Measurements from ENCODE around the gene ADAMTS17.

The ADAMTS17 gene

GRCh38 chr15:99956820-99957641 is 384.7 kb downstream of the ADAMTS17 start:
- TF ChIP-seq POLR2A (IDR thresholded peaks at IDR 0.05; ENCODE audit: extremely low read depth, insufficient read length): no peak
- TF ChIP-seq, protein P1, sequence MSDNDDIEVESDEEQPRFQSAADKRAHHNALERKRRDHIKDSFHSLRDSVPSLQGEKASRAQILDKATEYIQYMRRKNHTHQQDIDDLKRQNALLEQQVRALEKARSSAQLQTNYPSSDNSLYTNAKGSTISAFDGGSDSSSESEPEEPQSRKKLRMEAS (IDR thresholded peaks at IDR 0.05; ENCODE audit: low read depth, low read length): no peak
- TF ChIP-seq MYC (IDR thresholded peaks at IDR 0.05; ENCODE audit: low read depth, low read length): no peak
- no peak for TF ChIP-seq CTCF (IDR thresholded peaks at IDR 0.05; ENCODE audit: low read depth, low read length)
- DNase-seq (ENCODE audit: low read depth): no peak
- H3K4me3 ChIP-seq (ENCODE audit: low read depth, low read length): no peak overlapping the region

DNA sequence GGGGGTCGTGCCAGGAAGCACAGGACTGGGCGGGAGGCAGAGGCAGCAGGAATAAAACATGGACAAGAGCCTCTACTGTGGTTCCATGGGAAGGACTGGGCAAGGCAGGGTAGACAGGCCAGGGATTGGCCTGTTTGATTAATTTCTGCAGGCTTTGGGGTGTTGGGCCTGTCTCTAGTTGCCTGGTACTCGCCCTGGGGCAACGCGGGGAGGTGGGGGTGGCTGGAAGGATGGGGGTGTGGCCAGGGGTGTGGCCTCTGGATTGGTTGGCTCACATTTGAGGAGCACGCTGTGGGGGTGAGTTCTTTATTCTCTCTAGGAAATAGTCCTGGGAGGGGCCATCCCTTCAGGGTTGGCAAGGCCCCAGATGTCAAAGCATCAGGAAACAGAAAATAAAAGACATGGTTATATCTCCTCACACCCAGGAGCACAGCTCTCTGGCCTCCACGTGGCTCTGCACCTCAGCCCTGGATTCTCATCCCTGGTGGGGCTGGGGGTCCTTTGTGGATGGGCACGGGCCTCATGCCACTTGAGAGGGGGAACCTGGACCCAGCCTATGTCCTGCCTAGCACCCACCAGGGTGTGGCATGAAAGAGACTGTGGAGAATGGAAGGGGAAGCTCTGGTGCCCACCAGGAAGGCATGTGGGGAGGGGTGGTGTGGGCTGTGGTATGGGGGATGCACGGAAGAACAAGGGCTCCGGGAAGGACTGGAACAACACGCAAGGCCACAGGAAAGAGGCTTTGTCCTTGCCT is 385.6 kb downstream of the ADAMTS17 start:
- no peak for DNase-seq (ENCODE audit: low read depth)
- no peak overlapping the region for H3K4me3 ChIP-seq (ENCODE audit: low read depth, low read length)
- TF ChIP-seq POLR2A (IDR thresholded peaks at IDR 0.05; ENCODE audit: extremely low read depth, insufficient read length) (no peak), CTCF (IDR thresholded peaks at IDR 0.05; ENCODE audit: low read depth, low read length) (no peak), MYC (IDR thresholded peaks at IDR 0.05; ENCODE audit: low read depth, low read length) (no peak)
- TF ChIP-seq, protein P1 (IDR thresholded peaks at IDR 0.05; ENCODE audit: low read depth, low read length): no peak

- no peak for DNase-seq (ENCODE audit: low read depth)
- no peak for TF ChIP-seq POLR2A (IDR thresholded peaks at IDR 0.05; ENCODE audit: extremely low read depth, insufficient read length)
- TF ChIP-seq MYC (IDR thresholded peaks at IDR 0.05; ENCODE audit: low read depth, low read length): no peak
- TF ChIP-seq, protein P1 (IDR thresholded peaks at IDR 0.05; ENCODE audit: low read depth, low read length): no peak
- no peak for TF ChIP-seq CTCF (IDR thresholded peaks at IDR 0.05; ENCODE audit: low read depth, low read length)
Measured at GRCh38 chr15:99955532-99955931, 386.2 kb downstream of the ADAMTS17 start.

DNA sequence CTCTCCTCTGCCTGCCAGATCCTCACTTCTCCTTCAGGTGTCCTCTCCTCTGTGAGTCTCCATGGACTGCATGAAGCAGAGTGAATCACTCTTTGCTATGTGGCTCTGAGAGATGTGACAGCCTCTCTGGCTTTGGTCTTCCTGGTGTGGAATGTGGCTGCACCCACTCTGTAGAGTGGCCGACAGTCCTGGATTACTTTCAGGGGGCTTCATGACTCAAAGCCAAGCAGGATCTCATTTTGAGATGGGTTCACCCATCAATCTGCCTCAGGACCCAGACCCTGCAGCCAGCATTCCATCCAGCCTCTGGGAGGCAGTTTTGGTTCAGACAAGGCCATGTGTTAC is 386.6 kb downstream of the ADAMTS17 start:
- TF ChIP-seq POLR2A (IDR thresholded peaks at IDR 0.05; ENCODE audit: extremely low read depth, insufficient read length) (no peak), CTCF (IDR thresholded peaks at IDR 0.05; ENCODE audit: low read depth, low read length) (no peak), MYC (IDR thresholded peaks at IDR 0.05; ENCODE audit: low read depth, low read length) (no peak)
- TF ChIP-seq, protein P1 (IDR thresholded peaks at IDR 0.05; ENCODE audit: low read depth, low read length): no peak
- no peak overlapping the region for H3K4me3 ChIP-seq (ENCODE audit: low read depth, low read length)
- DNase-seq (ENCODE audit: low read depth): no peak

More at GRCh38 chr15:99955532-99955931, 386.2 kb downstream of the ADAMTS17 start:
- H3K4me3 ChIP-seq (ENCODE audit: low read depth, low read length): no peak overlapping the region

GRCh38 chr15:99954361-99955180 is 387.2 kb downstream of the ADAMTS17 start:
- no peak overlapping the region for H3K4me3 ChIP-seq (ENCODE audit: low read depth, low read length)
- no peak for TF ChIP-seq POLR2A (IDR thresholded peaks at IDR 0.05; ENCODE audit: extremely low read depth, insufficient read length)
- TF ChIP-seq MYC (IDR thresholded peaks at IDR 0.05; ENCODE audit: low read depth, low read length): no peak
- no peak for TF ChIP-seq CTCF (IDR thresholded peaks at IDR 0.05; ENCODE audit: low read depth, low read length)
- TF ChIP-seq, protein P1 (IDR thresholded peaks at IDR 0.05; ENCODE audit: low read depth, low read length): no peak
- no peak for DNase-seq (ENCODE audit: low read depth)
